HK-2 (cell line): ENCODE measurements around the gene FAM222B.
A peak's percentile ranks its signal among the peaks of the same experiment; 100 is the strongest.
"Not testable (repeated sequence)": the region's sequence is repeated elsewhere in the genome, so short reads cannot be mapped to it uniquely, and the experiment has no call there.

Experiments used
- DNase-seq: peaks from one replicate; pipeline ENCODE4 v3.0.0-alpha.2; 2018; ENCODE audit not compliant: unreplicated experiment

The FAM222B gene

GRCh38 chr17:28841901-28842281 is 699 bp downstream of the FAM222B start:
- no peak for DNase-seq

GRCh38 chr17:28839221-28839620 is 3.4 kb downstream of the FAM222B start:
- DNase-seq, result no peak

- not testable (repeated sequence) for DNase-seq
Observed at GRCh38 chr17:28836541-28836940, 6.0 kb downstream of the FAM222B start.

DNA sequence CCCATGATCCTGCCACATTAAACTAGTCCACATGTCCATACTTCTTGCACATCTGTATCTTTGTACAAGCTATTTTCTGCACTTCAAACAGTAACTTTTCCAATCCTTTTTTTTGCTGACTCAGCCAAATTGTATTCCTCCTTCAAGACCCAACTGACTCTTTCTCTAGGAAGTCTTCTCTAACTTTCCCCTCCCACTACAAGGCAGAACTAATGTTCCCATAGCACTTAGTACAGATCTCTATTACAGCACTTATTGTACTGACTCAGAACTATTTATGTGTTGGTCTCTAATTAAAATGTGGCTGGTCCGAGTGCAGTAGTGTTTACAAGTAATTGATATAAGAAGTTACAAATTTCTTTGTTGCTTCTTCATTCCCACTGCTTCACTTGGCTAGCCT is 8.2 kb downstream of the FAM222B start:
- no peak for DNase-seq

DNA sequence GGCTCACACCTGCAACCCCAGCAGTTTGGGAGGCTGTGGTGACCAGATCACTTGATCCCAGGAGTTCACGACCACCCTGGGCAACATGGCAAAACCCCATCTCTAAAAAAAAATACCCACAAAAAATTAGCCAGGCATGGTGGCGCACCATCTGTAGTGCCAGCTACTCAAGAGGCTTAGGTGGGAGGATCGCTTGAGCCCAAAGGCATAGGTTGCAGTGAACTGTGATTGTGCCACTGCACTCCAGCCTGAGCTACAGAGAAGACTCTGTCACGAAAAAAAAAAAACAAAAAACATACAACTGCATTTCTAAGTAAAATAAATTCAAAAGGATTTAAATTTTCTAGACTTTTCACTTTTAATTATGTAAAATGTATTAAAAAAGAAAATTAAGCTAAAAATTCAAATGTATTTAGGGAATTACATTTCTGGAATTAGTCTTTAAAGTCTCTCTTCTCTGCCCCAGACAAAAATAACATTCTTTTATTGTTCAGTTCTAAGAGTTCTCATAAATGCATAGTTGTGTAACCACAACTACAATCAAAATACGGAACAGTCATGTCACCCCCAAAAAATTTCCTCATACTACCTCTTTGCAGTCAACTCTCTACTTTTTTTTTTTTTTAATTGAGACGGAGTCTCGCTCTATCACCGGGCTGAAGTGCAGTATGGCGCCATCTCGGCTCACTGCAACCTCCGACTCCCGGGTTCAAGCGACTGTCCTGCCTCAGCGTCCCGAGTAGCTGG is 14.1 kb downstream of the FAM222B start:
- no peak for DNase-seq

DNA sequence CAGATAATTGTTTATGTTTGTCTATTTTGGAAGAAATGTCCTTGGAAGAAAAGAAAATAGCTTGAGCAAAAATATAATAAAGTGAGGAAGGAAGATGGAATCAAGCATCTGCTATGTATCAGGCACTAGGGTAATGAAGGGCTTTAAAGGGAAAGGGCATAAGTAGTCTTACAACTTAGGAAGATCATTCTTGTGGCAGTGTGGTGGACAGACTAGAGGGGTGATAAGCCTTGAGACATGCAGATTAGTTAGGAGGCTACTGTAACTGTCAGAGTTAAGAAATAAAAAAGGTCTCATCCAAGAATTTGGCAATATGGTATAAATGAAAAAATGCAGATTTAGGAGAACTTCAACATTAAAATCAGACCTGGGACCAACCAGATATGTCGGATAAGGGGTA is 14.9 kb downstream of the FAM222B start:
- no peak for DNase-seq

- no peak for DNase-seq
Observed at GRCh38 chr17:28819582-28819981, 23.0 kb downstream of the FAM222B start.

DNA sequence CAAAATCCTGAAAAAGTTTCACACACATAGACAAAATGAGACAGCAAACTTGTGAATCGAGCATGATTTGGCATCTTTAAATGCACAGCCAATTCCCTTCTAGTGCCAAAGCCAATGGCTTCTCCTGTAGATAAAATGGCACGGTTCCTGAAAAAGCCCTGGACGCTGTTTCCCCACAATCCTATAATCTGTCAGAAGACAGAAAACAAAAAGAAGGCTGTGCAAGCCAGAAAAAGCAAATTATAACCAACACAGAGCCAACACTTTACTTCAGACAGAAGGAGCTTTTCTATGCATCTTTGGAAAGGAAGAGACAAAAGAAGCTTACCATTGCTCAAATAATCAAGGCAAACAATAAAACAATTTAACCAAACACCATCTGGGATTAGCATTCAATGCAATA is 23.8 kb downstream of the FAM222B start:
- no peak for DNase-seq

GRCh38 chr17:28816540-28816939 is 26.1 kb downstream of the FAM222B start:
- DNase-seq, result no peak

GRCh38 chr17:28812748-28813377 is 29.7 kb downstream of the FAM222B start:
- no peak for DNase-seq

DNA sequence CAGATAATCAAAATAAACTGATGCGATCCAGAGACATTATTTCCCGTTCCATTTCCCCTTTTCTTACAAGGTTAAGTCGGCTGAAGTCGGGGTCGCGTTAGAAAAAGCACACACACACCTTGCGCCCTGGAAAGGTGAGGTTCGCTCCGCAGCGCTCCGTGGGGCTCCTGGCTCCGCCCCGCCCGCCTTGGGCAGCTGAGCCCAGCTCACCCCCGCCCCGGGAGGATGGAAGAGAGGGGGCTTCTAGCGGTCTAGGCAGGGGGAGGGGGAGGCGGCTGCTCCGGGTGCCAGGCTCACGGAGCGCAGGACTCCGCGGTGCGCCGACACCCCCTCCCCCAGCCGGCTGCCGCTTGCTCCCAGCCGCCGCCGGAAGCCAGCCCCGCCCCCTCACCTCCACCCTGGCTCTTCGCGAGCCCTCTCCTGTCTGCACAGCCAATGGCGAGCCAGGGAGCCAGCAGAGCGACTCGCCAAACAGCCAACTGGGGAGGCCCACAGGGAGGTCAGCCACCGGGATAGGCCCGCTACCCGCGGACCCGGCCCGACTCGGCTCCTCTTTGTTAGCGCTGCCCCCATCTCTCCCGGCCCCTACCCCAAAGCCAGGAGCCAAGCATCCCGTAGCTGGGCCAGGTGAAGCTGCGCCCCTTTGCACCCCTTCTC is 30.4 kb downstream of the FAM222B start:
- DNase-seq, result peak; percentile 97

GRCh38 chr17:28811651-28812090 is 30.9 kb downstream of the FAM222B start:
- DNase-seq, result peak; percentile 55

- DNase-seq, result no peak
Observed at GRCh38 chr17:28810437-28810836, 32.2 kb downstream of the FAM222B start.

- no peak for DNase-seq
Observed at GRCh38 chr17:28807925-28808634, 34.5 kb downstream of the FAM222B start.

DNA sequence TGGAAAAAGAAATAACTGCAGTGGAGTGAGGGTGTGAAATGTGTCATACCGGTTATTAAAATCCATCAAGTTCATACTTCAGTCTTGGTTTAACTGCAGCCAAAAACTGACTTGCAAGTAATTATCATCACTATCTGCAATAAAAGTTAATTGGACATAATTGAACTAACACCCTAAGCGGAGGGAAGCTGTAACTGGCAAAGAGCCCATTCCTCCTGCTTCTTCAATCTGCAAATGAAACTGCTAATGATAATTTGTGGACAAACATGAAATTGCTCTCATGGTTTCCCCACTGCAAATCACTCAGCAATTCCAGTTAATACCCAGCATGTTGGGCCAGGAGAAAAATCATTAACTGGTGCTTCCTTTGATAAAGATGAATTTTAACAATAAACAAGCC is 46.5 kb downstream of the FAM222B start:
- no peak for DNase-seq

- not testable (repeated sequence) for DNase-seq
Observed at GRCh38 chr17:28794846-28795441, 47.6 kb downstream of the FAM222B start.

DNA sequence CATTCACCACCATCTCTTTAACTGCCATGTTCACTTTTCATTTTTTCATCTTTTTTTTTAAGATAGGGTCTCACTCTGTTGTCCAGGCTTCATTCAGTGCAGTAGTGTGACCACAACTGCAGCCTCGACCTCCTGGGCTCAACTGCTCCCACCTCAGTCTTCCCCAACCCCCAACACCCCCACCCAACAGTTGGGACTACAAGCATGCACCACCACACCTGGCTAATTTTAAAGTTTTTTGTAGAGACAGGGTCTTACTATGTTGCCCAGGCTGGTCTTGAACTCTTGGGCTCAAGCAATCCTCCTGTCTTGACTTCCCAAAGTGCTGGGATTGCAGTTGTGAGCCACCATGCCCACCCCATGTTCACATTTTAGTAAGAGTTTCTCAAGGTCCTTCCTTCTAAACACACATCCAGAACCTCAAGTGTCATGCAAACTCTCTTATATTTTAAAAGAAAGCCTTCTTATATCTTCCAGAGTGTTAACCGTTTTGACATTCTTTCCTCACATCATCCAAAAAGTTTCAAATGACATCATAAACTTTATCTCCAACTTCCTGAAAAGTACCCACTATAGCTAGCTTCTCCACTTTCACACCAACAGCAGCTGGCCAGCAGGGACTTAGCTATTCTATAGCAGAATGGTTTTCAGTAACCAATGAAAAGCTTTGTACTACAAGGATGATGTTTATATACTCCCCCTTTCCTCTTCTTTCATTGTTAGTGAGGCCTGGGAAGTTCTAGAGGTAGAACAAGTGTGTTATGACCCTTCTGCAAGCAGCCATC is 49.5 kb downstream of the FAM222B start:
- DNase-seq, result no peak

- DNase-seq, result no peak
Observed at GRCh38 chr17:28788100-28788499, 54.5 kb downstream of the FAM222B start.

GRCh38 chr17:28783161-28783560 is 59.4 kb downstream of the FAM222B start:
- no peak for DNase-seq

- DNase-seq, result not testable (repeated sequence)
Observed at GRCh38 chr17:28779601-28780000, 63.0 kb downstream of the FAM222B start.

GRCh38 chr17:28777178-28777577 is 65.4 kb downstream of the FAM222B start:
- no peak for DNase-seq
